ENCODE results near the gene ADRA2A.
A peak's percentile ranks its signal among the peaks of the same experiment; 100 is the strongest.

The ADRA2A gene

DNA sequence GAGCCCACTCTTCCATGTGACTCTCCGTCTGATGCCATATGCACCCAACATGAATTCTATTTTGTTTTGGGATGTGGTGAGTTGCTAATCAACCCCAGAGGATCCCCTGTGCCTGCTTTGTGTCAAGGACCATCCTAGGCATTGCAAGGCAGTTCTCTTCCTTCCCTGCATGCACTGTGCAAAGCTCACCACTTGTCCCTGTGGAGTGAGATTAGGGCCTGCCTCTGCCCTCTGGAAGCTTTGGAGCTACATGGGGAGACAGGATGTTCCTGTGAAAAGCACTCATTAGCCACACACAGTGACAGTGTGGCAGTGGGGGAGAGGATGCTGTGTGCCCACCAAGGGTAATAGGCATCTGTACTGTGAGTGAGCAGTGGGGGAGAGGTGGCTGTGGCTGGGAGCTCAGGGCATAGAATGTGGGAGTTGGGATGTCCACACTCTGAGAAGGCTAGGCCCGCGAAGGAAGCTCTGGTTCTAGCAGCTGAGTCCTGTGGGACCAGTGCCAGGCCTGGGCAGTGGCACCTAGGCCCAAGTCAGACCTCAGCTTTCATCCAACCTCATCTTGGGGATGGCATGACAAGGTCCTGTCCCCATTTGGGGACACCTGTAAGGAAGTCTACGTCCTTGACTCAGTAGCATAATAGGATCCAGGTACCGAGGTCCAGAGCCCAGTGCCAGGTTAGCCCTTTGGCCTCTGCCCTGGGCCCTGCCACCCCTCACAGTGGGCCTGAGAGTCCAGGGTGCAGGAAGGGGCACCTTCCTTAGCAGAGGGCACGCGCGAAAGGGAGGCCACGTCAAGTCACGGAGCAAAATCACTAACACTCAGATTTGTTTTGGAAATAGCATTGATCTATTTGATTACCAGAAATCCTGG is 6.6 kb downstream of the ADRA2A start:
- DNase-seq: no peak

DNA sequence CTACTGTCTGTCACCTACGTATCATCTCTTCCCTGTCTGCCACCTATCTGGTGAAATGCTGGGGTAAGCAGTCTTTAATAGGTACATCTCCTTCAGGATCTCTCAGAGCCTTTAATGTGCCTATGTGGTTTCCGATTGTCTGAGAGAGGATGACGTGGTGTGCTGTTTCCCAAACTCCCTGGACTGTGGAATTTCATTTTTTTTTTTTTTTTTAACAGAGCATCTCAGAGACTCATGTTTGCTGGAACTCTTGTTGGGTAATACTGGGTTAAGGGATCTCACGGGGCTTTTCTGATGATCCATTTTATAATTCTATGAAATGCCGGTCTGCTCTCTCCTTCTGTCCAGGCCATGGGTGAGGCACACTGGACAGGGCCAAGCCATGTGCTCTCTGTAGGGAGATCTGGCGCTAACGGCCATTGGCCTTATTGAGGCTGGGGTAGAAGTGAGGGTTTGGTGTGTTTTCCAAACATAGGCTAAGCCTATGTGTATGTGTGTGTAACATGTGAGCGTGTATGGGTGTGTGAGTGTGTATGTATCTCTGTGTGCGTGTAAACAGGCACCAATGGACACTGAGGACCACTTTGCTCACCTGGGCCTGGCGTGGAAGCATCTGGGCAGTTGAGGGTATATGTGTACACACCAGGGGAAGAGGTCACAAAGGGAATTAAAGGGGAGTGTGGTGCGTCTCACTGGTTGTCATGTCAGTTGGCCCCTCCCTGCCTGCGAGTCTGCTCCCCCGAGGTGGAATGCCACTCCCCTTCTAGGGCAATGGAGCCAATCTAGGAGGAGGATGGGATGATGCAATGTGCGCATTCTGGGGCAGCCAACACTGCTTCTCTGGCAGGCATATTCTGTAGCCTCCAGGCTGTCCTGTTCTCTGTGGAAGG is 7.8 kb downstream of the ADRA2A start:
- no peak for DNase-seq

DNA sequence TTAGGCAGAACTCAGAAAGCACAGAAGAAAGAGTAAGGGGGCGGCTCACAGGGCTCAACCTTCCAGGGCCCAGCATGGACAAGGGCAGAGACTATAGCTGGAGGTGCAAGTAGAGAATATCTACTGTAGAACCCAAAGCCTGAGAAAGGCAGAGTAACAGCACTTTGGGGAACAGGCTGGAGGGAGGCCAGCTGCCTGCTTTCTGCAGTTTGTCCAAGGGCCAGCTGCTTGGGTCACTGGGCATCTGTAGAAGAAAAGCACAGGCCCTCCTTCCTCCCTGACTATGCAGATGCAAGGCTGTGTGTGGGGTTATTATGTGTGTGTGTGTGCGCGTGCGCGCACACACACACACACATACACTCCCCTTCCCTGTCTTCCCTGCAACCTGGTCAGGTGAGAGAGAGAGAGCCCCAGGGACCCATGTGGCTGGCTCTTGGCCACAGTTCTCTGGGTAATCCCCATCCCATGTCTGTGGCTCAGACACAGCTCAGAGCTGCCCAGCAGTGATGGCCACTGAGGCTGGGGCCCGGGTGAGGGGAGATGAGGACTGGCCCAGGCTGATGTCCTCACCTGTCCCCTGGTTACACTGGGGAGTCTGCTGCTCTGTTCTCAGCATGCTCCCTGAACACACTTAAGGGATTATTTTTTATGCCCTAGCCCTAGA is 9.0 kb downstream of the ADRA2A start:
- DNase-seq: peak in 1 of 3 experiments; percentile 6

DNA sequence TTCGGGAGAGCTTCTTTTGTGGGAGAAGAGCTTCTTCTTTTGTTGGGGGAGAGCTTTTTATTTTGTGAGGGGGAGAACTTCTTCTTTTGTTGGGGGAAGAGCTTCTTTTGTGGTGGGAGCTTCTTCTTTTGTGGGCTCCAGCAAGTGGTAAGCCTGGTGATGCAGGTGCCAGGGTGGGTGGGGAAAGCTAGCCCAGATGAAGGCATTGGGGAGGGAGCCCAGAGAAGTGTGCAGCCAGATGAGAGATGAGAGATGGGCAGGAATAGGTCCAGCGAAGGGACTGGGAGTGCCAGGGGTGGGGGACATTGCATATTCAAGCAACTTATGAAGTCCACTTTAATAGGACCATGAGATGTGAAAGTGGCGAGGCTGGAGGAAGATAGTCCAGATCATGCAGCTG is 9.7 kb downstream of the ADRA2A start:
- DNase-seq: no peak

DNA sequence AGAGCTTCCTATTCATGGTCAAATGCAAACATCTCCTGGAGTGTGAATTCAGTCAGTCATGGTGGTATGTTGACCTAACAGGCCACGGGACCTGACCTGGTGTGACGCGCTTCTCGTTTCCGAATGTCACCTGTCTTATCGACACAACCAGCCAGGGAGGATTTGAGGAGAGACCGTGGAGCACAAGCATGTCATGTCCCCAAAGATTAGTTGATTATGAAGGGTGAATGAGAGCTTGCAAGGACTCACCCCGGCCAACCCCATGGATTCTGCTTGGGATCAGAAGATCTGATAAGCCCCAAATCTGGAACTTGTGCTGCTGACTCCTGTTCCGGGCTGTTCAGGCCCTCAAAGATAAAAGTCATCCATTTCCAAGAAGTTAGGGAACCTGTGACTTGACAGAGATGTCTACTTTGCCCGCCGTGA is 10.5 kb downstream of the ADRA2A start:
- DNase-seq: no peak

DNA sequence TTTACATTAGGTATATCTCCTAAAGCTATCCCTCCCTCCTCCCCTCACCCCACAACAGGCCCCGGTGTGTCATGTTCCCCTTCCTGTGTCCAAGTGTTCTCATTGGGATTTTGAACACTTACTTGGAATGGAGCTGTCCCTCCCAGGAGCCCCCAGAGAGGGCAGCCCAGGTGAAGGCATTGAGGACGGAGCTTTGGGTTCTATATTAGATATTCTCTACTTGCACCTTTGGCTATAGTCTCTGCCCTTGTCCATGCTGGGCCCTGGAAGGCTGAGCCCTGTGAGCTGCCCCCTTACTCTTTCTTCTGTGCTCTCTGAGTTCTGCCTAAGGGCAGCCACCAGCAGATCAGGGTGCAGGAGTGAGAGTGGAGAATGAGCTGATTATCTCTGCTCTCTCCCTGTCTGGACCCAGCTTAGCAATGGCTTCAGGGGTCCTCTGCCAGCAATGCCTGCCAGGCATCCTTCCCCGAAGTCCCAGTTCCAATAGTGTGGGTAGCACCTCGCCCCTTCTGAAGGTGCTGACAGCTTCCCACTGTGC is 11.2 kb downstream of the ADRA2A start:
- DNase-seq: no peak

DNA sequence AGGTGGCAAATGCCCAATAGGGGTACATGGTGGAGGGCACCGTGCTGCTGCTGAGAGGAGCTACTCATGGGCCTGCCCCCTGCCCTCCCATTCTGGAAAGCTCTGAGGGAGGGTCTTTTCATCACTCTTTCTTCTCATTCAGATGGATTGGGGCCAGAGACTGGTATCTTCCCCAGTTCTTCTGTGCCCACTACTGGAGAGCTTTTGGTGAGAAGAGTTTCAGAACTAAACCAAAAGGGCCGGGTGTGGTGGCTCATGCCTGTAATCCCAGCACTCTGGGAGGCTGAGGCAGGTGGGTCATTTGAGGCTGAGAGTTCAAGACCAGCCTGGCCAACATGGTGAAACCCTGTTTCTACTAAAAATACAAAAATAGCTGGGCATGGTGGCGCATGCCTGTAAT is 12.5 kb downstream of the ADRA2A start:
- DNase-seq: no peak

DNA sequence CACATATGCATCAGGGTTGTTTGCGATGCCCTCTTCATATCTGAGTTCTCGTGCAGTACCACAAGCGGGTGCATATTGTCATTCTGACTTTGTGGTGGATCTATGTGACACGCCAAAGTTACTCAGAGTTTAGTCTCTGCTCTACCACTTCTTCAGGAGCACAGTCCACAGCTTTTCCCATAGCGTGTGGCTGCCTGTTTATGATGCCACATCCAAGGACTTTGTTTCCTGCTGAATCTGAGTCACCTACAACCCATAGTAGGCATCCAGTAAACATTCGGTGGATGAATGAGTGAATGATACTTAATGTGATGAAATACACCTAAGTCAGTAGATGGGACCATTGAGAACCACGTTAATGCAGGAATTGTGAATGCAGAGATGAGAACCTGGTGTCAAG is 15.0 kb downstream of the ADRA2A start:
- no peak for DNase-seq

DNA sequence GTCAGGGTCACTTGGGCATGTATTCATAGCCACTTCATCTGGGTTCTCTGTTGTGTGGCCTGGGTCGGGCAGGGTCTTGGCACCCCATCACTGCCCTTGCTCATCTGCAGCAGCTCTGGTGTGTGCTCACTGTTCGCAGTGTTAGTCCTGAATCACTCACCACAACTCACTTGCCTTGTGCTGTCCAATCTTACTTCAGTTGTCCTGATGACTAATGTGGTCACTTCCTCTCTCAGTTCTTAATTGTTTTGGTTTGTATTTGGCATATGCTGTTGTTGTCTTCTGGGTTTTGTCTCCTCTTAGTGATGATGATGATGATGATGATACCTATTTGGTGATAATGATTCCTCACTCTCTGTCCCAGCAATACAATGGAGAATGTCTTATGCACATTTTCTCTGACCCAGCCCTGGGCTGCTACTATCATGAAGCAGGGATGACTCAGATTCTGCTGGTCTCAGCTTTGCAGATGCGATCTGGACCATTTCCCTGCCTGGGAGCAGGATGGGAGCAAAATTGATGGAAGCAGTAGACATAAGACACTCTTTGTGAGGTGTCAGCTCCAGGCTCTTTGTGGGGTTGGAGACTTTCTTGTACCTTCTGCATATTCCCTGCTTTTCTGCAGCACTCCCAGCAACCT is 17.0 kb downstream of the ADRA2A start:
- DNase-seq: no peak

DNA sequence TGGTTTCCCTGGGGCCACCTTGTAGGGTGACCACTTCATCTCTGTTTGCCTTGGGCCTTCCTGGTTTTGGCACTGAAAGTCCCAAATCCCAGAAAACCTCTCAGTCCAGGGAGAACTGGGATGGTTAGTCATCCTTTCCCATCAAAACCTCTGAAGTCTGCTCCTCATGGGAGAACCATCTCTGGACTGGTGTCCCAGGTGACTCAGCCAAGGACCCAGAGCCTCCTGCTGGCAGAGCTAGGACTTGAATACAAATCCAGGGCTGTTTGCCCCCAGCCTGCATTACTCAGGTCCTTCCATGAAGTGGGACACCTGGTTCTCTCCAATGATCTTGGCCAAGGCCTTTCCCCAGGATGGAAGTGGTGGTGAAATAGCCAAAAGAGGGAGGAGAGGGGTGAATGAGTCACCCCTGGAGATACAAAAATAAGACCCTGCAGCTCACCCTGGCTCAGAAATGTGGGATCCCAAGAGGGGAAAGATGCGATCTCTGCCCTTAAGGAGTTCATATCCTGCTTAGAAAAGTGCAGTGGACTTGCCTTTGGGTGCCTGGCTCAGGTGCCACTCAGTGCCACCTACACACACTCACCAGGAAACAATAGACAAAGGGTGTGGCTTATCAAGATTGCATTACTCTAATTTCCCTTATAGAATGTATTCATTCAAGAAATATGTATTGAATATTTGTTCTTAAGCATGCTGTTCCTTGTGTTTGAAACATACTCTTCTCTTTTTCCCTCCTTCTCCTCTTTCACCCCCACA is 22.0 kb downstream of the ADRA2A start:
- no peak for DNase-seq

DNA sequence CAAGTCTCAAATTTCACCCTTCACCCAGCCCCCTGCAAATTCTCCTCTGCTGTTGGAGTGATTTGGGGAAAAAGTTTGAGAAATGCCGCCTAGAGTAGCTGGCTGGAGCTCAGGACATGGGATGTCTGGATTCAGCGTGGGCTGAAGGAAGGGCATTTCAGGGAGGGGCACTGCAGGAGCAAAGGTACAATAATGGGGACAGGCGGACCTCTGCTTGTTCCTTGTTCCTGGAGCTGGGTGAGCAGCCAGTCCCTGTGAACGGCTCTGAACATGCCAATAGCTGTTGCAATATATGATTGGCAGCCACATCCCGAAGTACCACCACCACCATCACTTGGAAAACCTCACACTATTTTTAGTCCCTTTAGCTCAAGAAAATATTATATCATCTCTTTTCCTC is 23.4 kb downstream of the ADRA2A start:
- no peak for DNase-seq

DNA sequence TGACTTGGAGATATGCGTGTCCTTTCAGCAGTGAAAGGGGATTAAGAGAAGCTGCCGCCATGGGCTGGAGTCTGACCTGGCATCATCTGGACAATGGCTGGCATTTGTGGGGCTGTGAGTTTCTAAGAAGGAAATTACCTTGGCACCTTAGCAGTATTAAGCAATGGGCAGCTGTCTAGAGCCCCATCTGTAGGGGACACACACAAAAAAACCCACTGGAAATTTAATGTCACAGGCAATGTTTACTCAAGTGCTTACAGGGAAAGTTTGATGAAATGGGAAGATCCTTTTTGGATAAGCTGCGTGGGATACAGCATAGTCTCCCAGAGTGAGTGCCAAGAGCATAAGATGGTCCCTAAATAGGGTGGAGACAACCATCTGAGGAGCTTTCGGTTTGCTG is 25.0 kb downstream of the ADRA2A start:
- DNase-seq: no peak

DNA sequence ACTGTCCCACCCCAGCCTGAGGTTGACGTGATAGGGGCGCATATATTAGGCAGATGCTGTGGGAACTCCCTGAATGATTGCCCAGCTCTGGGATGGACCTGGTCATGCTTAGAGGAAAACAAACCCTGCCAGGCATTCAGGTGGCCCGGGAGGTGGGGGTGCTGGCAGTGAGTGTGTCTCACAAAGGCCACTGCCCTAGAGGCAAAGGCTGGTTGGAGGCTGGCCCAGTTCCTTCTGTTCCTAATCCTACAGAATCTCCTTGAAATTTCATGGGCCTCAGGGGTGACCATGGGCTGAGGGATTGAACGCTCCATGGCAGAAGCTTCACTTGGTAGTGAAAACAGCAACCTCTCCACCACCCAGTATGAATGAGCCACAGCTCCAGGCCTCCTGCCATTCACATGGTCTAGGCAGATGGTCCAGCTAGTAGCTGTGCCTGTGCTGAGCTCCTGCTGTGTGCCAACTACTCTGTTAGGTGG is 25.6 kb downstream of the ADRA2A start:
- DNase-seq: no peak

DNA sequence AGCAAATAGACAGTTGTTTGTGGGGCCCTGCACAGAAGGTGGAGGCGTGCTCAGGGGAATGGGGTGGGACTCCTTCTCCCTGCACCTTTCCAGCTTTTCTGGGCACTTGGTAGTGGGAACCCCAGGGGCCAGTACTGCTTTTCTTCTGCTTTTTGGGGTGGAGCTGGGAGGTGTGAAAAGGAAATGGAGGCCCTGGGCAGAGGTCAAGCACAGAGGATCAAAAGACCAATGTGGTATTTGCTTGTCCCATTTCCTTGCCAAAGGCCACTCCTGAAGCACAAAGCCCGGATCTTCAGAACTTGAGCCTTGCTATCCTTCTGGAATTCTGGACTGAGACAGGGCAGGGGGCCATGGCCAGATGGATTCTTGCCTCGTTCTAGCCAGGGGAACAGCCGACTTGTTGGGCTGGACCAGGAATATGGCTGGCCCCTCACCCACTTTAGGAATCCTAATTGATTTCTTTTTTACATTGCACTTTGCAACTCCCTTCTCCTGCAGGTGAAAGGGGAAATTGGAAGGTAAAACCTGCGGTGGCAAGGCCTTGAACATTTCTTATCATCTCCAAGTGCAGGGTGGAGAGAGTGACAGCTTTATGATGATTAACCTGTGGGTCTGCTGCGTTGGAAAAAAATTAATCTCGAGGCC is 26.5 kb downstream of the ADRA2A start:
- no peak for DNase-seq

DNA sequence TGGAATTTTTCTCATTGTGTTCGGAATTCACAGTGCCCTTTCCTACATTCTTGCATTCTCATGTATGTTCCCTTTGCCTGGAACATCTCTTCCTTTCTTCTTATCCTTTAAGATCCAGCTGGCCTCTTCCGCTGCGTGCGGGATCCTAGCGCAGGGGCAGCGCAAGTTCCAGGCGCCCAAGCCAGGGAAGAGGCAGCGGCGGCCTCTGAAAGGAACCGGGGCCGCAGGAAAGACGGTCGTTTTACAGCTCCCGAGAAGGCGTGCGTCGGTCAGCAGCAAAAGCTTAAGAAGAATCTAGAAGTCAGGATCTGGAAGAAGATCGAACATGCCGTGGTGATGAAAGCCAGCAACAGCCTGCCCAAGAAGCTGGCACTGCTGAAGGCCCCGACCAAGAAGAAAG is 28.0 kb downstream of the ADRA2A start:
- DNase-seq: no peak

DNA sequence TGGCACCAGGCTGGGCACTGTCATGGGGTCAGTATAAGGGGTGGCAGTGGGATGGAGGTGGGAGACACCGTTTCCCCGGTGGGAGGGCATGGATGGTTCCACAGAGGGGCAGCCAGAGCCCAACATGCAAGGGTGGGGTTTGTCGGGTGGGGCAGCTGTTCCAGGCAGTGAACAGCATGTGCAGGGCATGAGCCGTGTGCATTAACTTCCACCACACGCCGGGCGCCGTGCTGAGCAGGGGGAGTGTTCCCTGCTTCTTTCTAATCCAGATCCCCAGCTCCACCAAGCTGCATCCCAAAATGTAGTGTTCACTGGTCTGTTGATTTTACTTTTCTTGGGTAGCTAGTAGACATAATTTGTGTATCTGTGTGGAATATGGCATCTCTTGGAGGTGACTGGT is 29.3 kb downstream of the ADRA2A start:
- no peak for DNase-seq

DNA sequence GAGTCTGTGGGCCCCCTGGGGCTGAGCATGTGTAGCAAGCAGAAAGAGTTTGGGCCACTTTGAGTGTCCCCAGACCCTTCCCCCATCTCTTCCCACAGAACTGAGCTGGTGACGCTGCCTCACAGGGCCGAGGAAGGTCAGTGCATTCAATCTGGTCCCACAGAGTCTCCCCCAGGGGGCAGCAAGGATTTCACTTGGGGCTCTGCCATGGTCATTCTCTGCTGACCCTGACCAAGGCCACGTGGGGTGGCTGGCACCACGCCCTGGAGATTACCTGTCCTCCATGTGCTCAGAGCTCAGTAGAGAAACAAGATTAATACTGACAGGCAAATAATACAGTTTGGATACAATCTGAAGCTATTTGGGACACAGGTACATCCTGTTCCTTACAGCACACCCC is 30.2 kb downstream of the ADRA2A start:
- no peak for DNase-seq

DNA sequence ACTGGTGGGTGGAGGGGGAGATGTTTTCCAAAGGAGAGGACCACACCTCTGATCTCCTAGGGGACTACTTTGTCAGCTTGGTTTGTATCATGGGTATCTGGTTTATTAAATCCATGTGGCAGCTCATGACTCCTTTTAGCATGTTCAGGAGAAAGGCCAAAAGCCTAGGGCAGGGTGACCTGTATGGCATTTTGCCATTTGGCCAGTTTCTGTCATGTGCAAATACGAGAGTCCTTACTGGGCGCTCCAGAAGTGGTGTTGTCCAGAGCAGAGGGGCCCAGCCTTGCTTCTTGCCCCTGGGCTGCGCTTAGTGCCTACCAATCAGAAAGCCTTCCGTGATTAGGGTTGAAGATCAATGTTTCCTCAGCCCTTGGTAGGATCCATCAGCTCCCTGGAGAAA is 31.0 kb downstream of the ADRA2A start:
- no peak for DNase-seq

DNA sequence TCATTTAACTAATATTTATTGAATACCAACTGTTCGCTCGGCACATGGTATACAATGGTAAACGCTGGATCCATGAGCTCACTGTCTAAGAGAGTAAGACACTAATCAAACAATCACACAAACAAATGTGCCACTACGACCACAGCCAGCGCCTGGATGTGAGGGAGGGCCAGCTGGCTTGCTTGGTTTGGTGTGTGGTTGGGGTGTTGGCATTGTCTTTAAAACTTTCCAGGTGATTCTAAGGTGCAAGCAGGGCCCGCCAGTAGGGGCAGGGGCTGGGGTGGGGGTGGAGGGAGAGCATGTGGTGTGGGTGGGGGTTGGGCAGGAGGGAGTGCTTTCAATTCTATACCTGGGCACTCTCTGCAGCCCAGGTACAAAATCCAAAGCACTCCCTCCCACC is 31.6 kb downstream of the ADRA2A start:
- DNase-seq: no peak

DNA sequence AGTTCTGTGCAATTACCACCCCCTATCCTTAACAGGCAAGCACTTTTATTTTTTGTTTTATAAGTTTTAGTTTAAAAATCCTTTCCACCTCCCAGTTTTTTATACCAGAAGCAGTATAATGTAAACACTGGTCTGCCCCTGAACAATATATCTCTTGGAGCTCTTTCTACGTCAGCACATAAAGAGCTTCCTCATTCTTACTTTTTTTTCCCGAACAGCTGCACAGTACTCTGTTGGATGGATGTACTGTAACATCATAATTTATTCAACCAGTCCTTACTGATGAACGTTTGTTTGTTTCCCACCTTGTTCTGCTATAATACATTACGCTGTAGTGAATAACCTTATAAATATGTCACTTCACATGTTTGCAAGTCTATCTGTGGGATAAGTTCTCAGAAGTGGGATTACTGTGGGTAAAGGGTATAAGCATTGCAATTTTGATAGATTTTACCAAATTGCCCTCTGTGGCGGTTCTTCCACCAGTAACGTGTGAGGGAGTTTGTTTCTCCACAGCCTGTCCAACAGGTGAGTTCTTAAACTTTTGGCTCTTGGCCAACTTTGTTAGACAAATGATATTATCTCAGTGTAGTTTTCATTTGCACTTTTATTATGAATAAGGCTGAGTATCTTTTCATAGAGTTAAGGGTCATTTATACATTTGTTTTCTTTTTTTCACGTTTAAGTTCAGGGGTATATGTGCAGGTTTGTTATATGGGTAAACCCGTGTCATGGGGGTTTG is 32.8 kb downstream of the ADRA2A start:
- peak in 2 of 3 experiments; percentile 5 to 8 for DNase-seq

Measured in NCI-H1417 (cell line).